GM21529 (cell line): Measurements from ENCODE around the gene DNM3.
"Not testable (repeated sequence)": the region's sequence is repeated elsewhere in the genome, so short reads cannot be mapped to it uniquely, and the experiment has no call there.

ENCODE experiments used
- ATAC-seq: cut with Tn5 transposase; IDR thresholded peaks from one replicate; pipeline ENCODE4 v1.9.1; 2021; ENCODE audit not compliant: unreplicated experiment

DNM3 gene

GRCh38 chr1:172344444-172344843 lies 503.1 kb downstream of the DNM3 start:
- ATAC-seq: no peak

GRCh38 chr1:172345077-172345476 lies 503.8 kb downstream of the DNM3 start:
- no peak for ATAC-seq

GRCh38 chr1:172347416-172347815 lies 506.1 kb downstream of the DNM3 start:
- no peak for ATAC-seq

- no peak for ATAC-seq
Measured at GRCh38 chr1:172350856-172351255, 509.6 kb downstream of the DNM3 start.

GRCh38 chr1:172351346-172351745 lies 510.0 kb downstream of the DNM3 start:
- ATAC-seq: no peak

- no peak for ATAC-seq
Measured at GRCh38 chr1:172351754-172352161, 510.5 kb downstream of the DNM3 start.

GRCh38 chr1:172352435-172352834 lies 511.1 kb downstream of the DNM3 start:
- no peak for ATAC-seq

GRCh38 chr1:172354291-172355274 lies 513.3 kb downstream of the DNM3 start:
- ATAC-seq: no peak

- no peak for ATAC-seq
Measured at GRCh38 chr1:172356620-172357019, 515.3 kb downstream of the DNM3 start.

- ATAC-seq: peak; percentile 11
Measured at GRCh38 chr1:172357753-172358385, 516.6 kb downstream of the DNM3 start.

GRCh38 chr1:172359491-172359999 lies 518.2 kb downstream of the DNM3 start:
- ATAC-seq: no peak

GRCh38 chr1:172360511-172360910 lies 519.2 kb downstream of the DNM3 start:
- ATAC-seq: no peak

- ATAC-seq: no peak
Measured at GRCh38 chr1:172360985-172361384, 519.7 kb downstream of the DNM3 start.

- ATAC-seq: no peak
Measured at GRCh38 chr1:172363852-172364251, 522.6 kb downstream of the DNM3 start.

GRCh38 chr1:172371646-172372045 lies 530.3 kb downstream of the DNM3 start:
- ATAC-seq: not testable (repeated sequence)

GRCh38 chr1:172373864-172374263 lies 532.6 kb downstream of the DNM3 start:
- no peak for ATAC-seq

- ATAC-seq: no peak
Measured at GRCh38 chr1:172375211-172375631, 533.9 kb downstream of the DNM3 start.

GRCh38 chr1:172376431-172376830 lies 535.1 kb downstream of the DNM3 start:
- no peak for ATAC-seq

GRCh38 chr1:172377565-172377964 lies 536.3 kb downstream of the DNM3 start:
- no peak for ATAC-seq

GRCh38 chr1:172378109-172378760 lies 536.9 kb downstream of the DNM3 start:
- ATAC-seq: no peak
